Measurements from ENCODE around the gene AFF3.
"Not testable (repeated sequence)": the region's sequence is repeated elsewhere in the genome, so short reads cannot be mapped to it uniquely, and the experiment has no call there.

Gene AFF3

GRCh38 chr2:99688699-99689098, 453.7 kb downstream of the AFF3 start:
- no peak for DNase-seq

- no peak for DNase-seq
These were observed 459.9 kb downstream of the AFF3 start for GRCh38 chr2:99682275-99683060.

GRCh38 chr2:99680946-99681345, 461.4 kb downstream of the AFF3 start:
- no peak for DNase-seq

- DNase-seq: no peak
These were observed 462.9 kb downstream of the AFF3 start for GRCh38 chr2:99679518-99679917.

GRCh38 chr2:99678625-99679024, 463.8 kb downstream of the AFF3 start:
- no peak for DNase-seq

- DNase-seq: no peak
These were observed 464.6 kb downstream of the AFF3 start for GRCh38 chr2:99677814-99678213.

- DNase-seq: no peak
These were observed 467.2 kb downstream of the AFF3 start for GRCh38 chr2:99675130-99675661.

GRCh38 chr2:99674090-99674489, 468.3 kb downstream of the AFF3 start:
- no peak for DNase-seq

- DNase-seq: no peak
These were observed 469.5 kb downstream of the AFF3 start for GRCh38 chr2:99672766-99673350.

GRCh38 chr2:99670768-99671734, 471.3 kb downstream of the AFF3 start:
- no peak for DNase-seq

- no peak for DNase-seq
These were observed 476.1 kb downstream of the AFF3 start for GRCh38 chr2:99666256-99666655.

GRCh38 chr2:99663641-99664040, 478.7 kb downstream of the AFF3 start:
- DNase-seq: no peak

- no peak for DNase-seq
These were observed 479.5 kb downstream of the AFF3 start for GRCh38 chr2:99662761-99663341.

GRCh38 chr2:99661761-99662160, 480.6 kb downstream of the AFF3 start:
- DNase-seq: not testable (repeated sequence)

GRCh38 chr2:99660616-99661406, 481.6 kb downstream of the AFF3 start:
- no peak for DNase-seq

GRCh38 chr2:99659874-99660273, 482.5 kb downstream of the AFF3 start:
- DNase-seq: no peak

- no peak for DNase-seq
These were observed 484.6 kb downstream of the AFF3 start for GRCh38 chr2:99657691-99658258.

- no peak for DNase-seq
These were observed 485.4 kb downstream of the AFF3 start for GRCh38 chr2:99656994-99657393.

- no peak for DNase-seq
These were observed 489.0 kb downstream of the AFF3 start for GRCh38 chr2:99653433-99653832.

GRCh38 chr2:99652862-99653261, 489.5 kb downstream of the AFF3 start:
- no peak for DNase-seq

GRCh38 chr2:99651930-99652670, 490.3 kb downstream of the AFF3 start:
- DNase-seq: no peak

Measured in HCEC 1CT (cell line).